Right ventricle myocardium superior (tissue), 1 donor: Measurements from ENCODE around the gene HDC. TPM values are rescaled to one million over a fixed set of nuclear protein-coding genes. Genes with fewer than 3 reads are reported as not detected.
A peak's percentile ranks its signal among the peaks of the same experiment; 100 is the strongest.

Source experiments
- ATAC-seq: fragments of 200-7000 bp; cut with Tn5 transposase; one replicate; pipeline ENCODE4 v1.9.1; 2020; ENCODE audit warnings: mild to moderate bottlenecking; ENCODE audit not compliant: poor library complexity
- DNase-seq: peaks from one replicate; pipeline ENCODE4 v3.0.0-alpha.2; 2020
- intact Hi-C: fragments of 100-400 bp; cut with DNase I; formaldehyde crosslinking; loops from one replicate; pipeline ENCODE4 v1.11.2; 2022
- total RNA-seq: library from RNA; stranded (reverse); fragmentation: NEBNext Ultra II Directional; extraction: Animal tissue kit (Norgen Biotek cat#: 25700); gene quantifications from one replicate; pipeline ENCODE4 v1.2.1, GENCODE V29; 2021
- donor health status: DM: no; HTN: yes; CAD: no; lungs with severe emphysema.

Gene HDC
- total RNA-seq, 1 donor from 2014 or later, result 0.65 TPM

- ATAC-seq (no peak), DNase-seq (no peak)
- intact Hi-C loops, result no loop called here
Measured at GRCh38 chr15:50259276-50259675, 6.2 kb downstream of the HDC start.

GRCh38 chr15:50257924-50258323 lies 7.6 kb downstream of the HDC start:
- ATAC-seq (no peak), DNase-seq (no peak)
- intact Hi-C loops, result no loop called here

- ATAC-seq (no peak), DNase-seq (no peak)
- intact Hi-C loops, result no loop called here
Measured at GRCh38 chr15:50257332-50257731, 8.2 kb downstream of the HDC start.

GRCh38 chr15:50256188-50257041 lies 9.1 kb downstream of the HDC start:
- DNase-seq (no peak), ATAC-seq (no peak)
- intact Hi-C loops, result no loop called here

- DNase-seq (no peak), ATAC-seq (no peak)
- intact Hi-C loops, result no loop called here
Measured at GRCh38 chr15:50252556-50252955, 13.0 kb downstream of the HDC start.

GRCh38 chr15:50251638-50252182 lies 13.8 kb downstream of the HDC start:
- no peak for DNase-seq
- ATAC-seq, result no peak
- intact Hi-C loops, result no loop called here

GRCh38 chr15:50250760-50251394 lies 14.6 kb downstream of the HDC start:
- ATAC-seq (no peak), DNase-seq (no peak)
- intact Hi-C loops, result no loop called here

GRCh38 chr15:50249704-50250103 lies 15.8 kb downstream of the HDC start:
- DNase-seq, result no peak
- intact Hi-C loops, result no loop called here

GRCh38 chr15:50248994-50249582 lies 16.4 kb downstream of the HDC start:
- DNase-seq, result no peak
- intact Hi-C loops, result no loop called here
- no peak for ATAC-seq

More at GRCh38 chr15:50249704-50250103, 15.8 kb downstream of the HDC start:
- no peak for ATAC-seq

- ATAC-seq (peak; percentile 43), DNase-seq (peak; percentile 50)
- intact Hi-C loops, result no loop called here
Measured at GRCh38 chr15:50247819-50248655, 17.5 kb downstream of the HDC start.

GRCh38 chr15:50246631-50247030 lies 18.9 kb downstream of the HDC start:
- intact Hi-C loops, result no loop called here
- ATAC-seq (no peak), DNase-seq (no peak)

- DNase-seq (no peak), ATAC-seq (no peak)
- intact Hi-C loops, result no loop called here
Measured at GRCh38 chr15:50244959-50245624, 20.4 kb downstream of the HDC start.

- intact Hi-C loops, result no loop called here
- no peak for DNase-seq
- no peak for ATAC-seq
Measured at GRCh38 chr15:50244153-50244552, 21.4 kb downstream of the HDC start.

- intact Hi-C loops, result no loop called here
- no peak for ATAC-seq
Measured at GRCh38 chr15:50241684-50242450, 23.7 kb downstream of the HDC start.

GRCh38 chr15:50238255-50238654 lies 27.3 kb downstream of the HDC start:
- no peak for DNase-seq
- no peak for ATAC-seq
- intact Hi-C loops, result no loop called here

More at GRCh38 chr15:50241684-50242450, 23.7 kb downstream of the HDC start:
- DNase-seq, result no peak

GRCh38 chr15:50236433-50236832 lies 29.1 kb downstream of the HDC start:
- intact Hi-C loops, result no loop called here
- DNase-seq, result no peak
- ATAC-seq, result no peak

GRCh38 chr15:50235794-50236193 lies 29.7 kb downstream of the HDC start:
- ATAC-seq, result no peak
- intact Hi-C loops, result no loop called here
- DNase-seq, result no peak

- DNase-seq (no peak), ATAC-seq (no peak)
- intact Hi-C loops, result no loop called here
Measured at GRCh38 chr15:50234764-50235163, 30.8 kb downstream of the HDC start.
